Measurements from ENCODE around the gene FHAD1.
"Not testable (repeated sequence)": the region's sequence is repeated elsewhere in the genome, so short reads cannot be mapped to it uniquely, and the experiment has no call there.

Gene FHAD1

GRCh38 chr1:15276691-15277446 lies 29.8 kb downstream of the FHAD1 start:
- DNase-seq (ENCODE audit: low spot score): no peak

DNA sequence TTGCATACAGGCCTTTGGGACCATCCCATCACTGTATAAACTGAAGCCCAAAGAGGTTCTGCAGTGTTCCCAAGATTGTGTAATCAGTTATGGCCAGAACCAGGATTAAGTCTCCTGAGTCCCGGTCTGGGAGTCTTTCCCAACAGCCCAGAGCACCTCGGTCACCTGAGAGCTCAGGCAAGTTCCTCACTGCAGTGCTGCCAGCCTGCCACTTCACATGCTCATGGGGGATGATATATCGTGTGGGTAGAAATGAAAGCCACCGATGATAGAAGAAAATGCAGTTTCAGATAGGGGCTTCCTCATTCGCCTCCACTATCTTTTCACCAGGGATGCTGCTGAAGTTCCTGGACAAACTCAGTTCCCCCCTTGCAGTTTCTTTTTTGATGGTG lies 30.4 kb downstream of the FHAD1 start:
- no peak for DNase-seq (ENCODE audit: low spot score)

DNA sequence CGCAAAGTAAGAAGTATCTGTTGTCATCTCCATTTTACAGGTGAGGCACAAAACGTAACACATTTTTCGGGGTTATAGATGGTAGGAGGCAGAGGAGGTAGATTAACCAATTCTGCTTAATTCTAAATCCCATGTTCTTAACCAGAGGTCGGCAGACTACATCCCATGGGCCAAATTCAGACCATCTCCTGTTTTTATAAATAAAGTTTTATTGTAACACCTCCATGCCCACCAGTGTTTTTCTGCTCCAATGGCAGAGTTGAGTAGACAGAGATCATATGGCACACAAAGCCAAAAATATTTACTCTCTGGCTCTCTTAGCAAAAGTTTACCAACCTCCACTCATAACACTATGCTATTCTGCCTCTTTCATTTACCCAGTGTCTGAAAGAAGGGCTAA lies 30.9 kb downstream of the FHAD1 start:
- no peak for DNase-seq (ENCODE audit: low spot score)

- no peak for DNase-seq (ENCODE audit: low spot score)
Observed at GRCh38 chr1:15279576-15280230, 32.7 kb downstream of the FHAD1 start.

DNA sequence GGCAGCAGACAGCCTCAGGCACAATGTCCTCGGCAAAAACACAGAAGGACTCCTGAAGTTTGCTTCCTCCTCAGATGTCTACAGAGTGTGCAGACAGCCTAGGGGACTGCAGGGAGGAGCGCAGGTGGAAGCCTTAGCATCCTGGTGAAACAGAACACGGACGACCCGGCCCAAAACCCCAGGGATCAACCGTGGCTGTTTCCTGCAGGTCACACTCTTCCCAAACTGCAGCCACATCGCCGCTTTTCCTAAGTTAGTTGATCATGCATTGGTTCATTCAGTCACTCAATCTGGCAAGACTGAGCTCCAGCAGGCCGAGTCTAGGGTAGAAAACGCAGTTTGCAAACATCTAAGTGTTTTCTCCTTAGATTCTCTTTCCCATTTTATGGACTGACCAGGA lies 33.4 kb downstream of the FHAD1 start:
- no peak for DNase-seq (ENCODE audit: low spot score)

- DNase-seq (ENCODE audit: low spot score): no peak
Observed at GRCh38 chr1:15282038-15282437, 35.0 kb downstream of the FHAD1 start.

GRCh38 chr1:15282810-15283474 lies 35.9 kb downstream of the FHAD1 start:
- DNase-seq (ENCODE audit: low spot score): no peak

- no peak for DNase-seq (ENCODE audit: low spot score)
Observed at GRCh38 chr1:15283526-15283925, 36.5 kb downstream of the FHAD1 start.

- no peak for DNase-seq (ENCODE audit: low spot score)
Observed at GRCh38 chr1:15286452-15286851, 39.4 kb downstream of the FHAD1 start.

DNA sequence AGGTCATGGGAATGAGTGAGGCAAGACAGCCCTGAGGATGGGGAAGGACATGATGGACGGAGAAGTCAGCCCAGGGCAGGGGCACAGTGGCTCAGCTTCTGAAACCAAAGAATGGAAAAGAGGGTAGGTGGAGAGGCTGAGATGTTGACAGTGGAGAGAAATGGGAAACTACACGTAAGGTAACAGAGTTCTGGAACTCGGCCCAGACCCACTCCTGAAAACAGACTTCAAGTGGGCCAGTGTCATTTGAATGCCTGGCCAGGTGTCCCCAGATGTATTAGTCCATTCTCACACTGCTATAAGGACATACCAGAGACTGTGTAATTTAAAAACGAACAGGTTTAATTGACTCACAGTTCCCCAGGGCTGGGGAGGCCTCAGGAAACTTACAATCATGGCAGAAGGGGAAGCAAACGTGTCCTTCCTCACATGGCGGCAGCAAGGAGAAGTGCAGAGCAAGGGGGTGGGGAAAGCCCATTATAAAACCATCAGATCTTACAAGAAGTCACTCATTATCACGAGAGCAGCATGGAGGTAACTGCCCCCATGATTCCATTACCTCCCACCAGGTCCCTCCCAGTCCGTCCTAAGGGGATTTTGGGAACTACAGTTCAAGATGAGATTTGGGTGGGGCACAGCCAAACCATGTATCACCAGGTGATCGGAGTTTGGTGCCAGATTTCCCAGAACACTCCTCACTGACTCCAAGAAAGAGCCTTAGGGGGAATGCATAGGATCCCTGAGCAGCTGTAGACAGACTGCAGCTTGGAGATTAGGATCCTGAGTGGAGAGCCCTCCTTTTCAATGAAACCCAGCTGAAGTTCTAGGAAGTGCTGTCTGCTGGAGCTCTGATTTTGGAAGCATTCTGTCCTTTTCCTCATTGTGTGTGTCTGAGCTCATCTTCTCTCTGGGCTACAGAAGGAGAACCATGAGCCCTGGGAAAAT lies 40.3 kb downstream of the FHAD1 start:
- no peak for DNase-seq (ENCODE audit: low spot score)

GRCh38 chr1:15288173-15288926 lies 41.3 kb downstream of the FHAD1 start:
- no peak for DNase-seq (ENCODE audit: low spot score)

DNA sequence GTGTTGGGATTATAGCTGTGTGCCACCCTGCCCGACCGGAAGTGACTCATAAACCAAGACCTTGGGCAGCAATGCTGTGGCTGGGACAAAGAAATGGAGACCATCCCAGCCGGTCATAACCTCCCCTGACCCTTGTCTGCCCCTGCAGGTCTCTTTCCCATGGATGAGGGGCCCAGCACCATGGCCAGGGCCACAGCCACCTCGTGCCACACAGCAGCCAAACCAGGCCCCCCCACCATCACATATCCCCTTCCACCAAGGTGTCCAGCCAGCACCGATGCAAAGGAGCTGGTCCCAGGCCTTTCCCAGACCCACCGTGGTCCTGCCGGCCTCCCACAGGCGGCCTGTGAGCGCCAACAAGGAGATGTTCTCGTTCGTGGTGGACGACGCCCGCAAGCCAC lies 42.2 kb downstream of the FHAD1 start:
- no peak for DNase-seq (ENCODE audit: low spot score)

- no peak for DNase-seq (ENCODE audit: low spot score)
Observed at GRCh38 chr1:15290382-15290781, 43.4 kb downstream of the FHAD1 start.

GRCh38 chr1:15295696-15296095 lies 48.7 kb downstream of the FHAD1 start:
- DNase-seq (ENCODE audit: low spot score): no peak

DNA sequence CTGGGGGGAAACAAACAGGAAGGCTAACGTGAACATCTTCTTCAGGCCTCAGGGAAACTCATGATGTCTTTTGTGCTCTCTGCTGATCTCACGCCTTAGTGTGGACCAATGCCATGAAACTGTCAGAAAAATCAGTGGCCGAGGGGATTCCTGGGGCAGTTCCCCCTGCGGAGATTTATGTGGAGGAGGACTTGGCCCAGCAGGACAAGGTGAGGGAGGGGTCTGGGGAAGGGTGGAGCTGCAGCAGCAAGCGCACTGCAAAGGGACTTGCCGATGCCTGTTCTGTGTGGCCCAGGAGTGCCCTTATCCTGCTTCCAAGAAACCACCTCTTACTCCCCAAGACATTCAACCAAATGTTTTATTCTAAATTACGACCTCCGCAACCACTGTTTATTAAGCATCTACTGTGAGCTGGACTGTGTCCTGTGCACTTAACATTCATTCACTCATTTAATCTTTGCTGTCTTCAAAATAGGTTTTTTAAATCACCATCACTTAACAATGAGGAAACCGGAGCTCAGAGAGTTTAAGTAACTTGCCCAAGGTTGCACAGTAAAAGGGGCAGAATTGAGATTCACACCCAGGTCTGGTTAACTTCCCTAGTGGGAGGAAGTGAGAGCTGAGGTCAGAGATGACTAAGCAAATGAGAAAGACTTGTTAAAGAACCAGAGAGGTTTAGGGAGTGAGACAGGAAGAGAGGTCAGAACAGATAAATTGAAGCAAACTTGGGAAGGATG lies 49.7 kb downstream of the FHAD1 start:
- DNase-seq (ENCODE audit: low spot score): no peak

GRCh38 chr1:15297975-15298374 lies 51.0 kb downstream of the FHAD1 start:
- not testable (repeated sequence) for DNase-seq (ENCODE audit: low spot score)

DNA sequence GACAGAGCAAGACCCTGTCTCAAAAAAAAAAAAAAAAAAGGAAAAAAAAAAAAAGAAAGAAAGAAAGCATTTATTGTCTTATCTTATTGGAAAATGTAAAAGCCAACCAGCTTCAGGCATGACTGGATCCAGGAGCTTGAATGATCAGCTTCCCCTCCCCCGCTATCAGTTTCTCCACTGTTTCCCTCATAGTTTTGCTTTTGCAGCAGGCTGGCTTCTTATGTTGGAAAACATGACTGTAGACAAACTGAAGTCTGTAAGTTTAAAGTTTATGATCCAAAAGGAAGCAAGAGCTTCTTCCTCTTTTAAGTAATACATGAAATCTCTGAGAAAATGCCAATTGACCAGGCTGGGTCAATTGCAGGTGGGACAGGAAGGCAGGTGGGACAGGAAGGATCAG lies 52.2 kb downstream of the FHAD1 start:
- DNase-seq (ENCODE audit: low spot score): no peak

- no peak for DNase-seq (ENCODE audit: low spot score)
Observed at GRCh38 chr1:15299806-15300205, 52.8 kb downstream of the FHAD1 start.

GRCh38 chr1:15303935-15304334 lies 56.9 kb downstream of the FHAD1 start:
- no peak for DNase-seq (ENCODE audit: low spot score)

DNA sequence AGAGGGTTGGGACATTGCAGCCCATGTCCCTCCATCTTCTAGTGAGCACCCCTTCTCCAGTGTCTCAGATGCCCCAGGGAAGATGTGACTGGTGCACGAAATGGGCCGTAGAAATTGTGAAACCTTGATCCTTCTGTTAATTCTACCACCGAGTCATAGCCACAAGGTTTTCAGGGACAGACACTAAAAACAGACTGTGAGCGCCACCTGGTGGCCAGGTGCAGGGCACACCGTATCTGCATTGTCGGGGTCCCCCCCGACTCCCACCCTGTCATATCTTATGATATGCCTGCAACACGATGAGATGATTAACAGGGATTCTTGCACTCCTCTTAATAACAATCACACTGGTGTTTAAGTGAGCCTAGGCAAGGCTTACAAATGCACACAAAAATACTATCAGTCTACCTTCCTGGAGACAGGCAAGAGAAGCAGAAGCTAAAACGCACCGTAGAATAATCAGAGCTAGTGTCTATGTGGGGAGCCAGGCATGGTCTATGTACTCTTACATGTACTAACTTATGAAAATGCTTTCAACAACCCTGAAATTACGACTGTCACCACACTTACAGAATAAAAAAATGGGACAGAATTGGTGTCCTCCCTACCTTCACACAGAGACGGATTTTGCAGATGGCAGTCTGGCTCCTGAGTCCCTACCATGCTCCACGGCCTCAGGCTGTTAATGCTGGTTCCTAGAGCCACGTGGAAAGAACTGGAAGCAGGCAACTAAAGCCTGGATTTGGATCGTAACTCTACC lies 57.9 kb downstream of the FHAD1 start:
- DNase-seq (ENCODE audit: low spot score): peak; percentile 27
